Vagina (tissue), 2 donors: Measurements from ENCODE around the gene SRGAP3.

Experiments used
- CTCF ChIP-seq, 3 experiments: fragments of 450-650 bp in 2 of 3; fragments of 200-600 bp in 1 of 3; sonication (generic) in 1 of 3; IDR thresholded peaks; one replicate each; pipeline ENCODE4 v1.5.1; 2017 to 2019; ENCODE audit warnings: antibody characterized with exemption in 3 of 3, mild to moderate bottlenecking in 2 of 3, moderate library complexity in 2 of 3
- POLR2A ChIP-seq, 2 donors: fragments of 450-650 bp; IDR thresholded peaks; one replicate each; pipeline ENCODE4 v1.6.1; 2017; ENCODE audit warnings: antibody characterized with exemption in 2 of 2, mild to moderate bottlenecking in 2 of 2, moderate library complexity in 2 of 2
- POLR2AphosphoS5 ChIP-seq, 2 donors: sonication (generic); formaldehyde crosslinking; IDR thresholded peaks; one replicate each; pipeline ENCODE4 v1.9.0; 2017; ENCODE audit warnings: antibody characterized with exemption in 2 of 2, mild to moderate bottlenecking in 2 of 2, low read depth in 1 of 2; ENCODE audit not compliant: insufficient read depth in 1 of 2

DNA sequence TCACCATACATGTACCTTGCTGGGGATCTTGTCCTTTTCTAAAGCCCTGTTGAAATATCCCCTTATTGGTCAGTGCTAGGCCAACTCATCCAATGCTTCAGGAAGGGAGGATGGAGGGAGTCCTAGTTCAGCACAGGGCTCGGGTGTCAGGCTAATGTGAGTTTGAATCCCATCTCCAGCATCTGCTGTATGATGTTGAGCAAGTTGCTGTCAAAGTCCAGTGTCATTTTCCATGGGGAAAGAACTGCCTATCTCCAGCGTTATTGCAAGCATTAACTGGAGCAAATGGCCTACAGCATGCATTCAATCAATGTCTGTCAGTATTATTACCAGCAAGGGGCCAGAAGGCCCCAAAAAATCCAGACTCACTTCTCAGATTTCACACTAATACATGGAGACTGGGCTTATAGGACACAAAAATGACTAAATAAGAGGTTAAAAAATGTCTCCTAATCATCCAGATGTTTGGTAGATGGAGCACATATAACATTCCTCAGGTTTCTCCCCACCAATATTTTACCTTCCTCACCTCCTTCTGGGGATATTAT lies 40.8 kb downstream of the SRGAP3 start:
- TF ChIP-seq CTCF (IDR thresholded peaks at IDR 0.05), result no peak
- TF ChIP-seq POLR2A (IDR thresholded peaks at IDR 0.05), result no peak
- TF ChIP-seq POLR2AphosphoS5 (IDR thresholded peaks at IDR 0.05; ENCODE audit: insufficient read depth in 1 of 2, low read depth in 1 of 2), result no peak
